OCI-LY7 (cell line): ENCODE measurements around the gene SLC8A1. TPM values are rescaled to one million over a fixed set of nuclear protein-coding genes. Genes with fewer than 3 reads are reported as not detected.

ENCODE experiments used
- BruUV-seq: library from RNA; stranded (reverse); fragments of 400-500 nt; replicated peaks from 2 replicates; lab custom pipeline; 2021; lab: Mats Ljungman, UMichigan
- CTCF ChIA-PET: fragments of 300-600 bp; sonication (Branson Sonifier 250); formaldehyde crosslinking; loops from one replicate; lab custom pipeline; 2022; ENCODE audit warnings: antibody characterized with exemption; ENCODE audit not compliant: unreplicated experiment; lab: Charles Lee
- POLR2A ChIA-PET: fragments of 300-600 bp; sonication (Branson Sonifier 250); formaldehyde crosslinking; loops from one replicate; lab custom pipeline; 2022; ENCODE audit warnings: antibody characterized with exemption; lab: Charles Lee
- DNase-seq: peaks from one replicate; pipeline ENCODE4 v3.0.0-alpha.2; 2015; ENCODE audit warnings: low spot score
- H2AFZ ChIP-seq: fragments of 200-600 bp; sonication (generic), shearing (Covaris generic); 2 replicates; pipeline ENCODE4 v1.6.1; 2014; ENCODE audit warnings: mild to moderate bottlenecking, antibody characterized with exemption, low read length, moderate library complexity
- H3K27ac ChIP-seq: fragments of 200-600 bp; sonication (generic); 2 replicates; pipeline ENCODE4 v1.5.1; 2014; ENCODE audit warnings: mixed run types, low read depth, mild to moderate bottlenecking, moderate library complexity, low read length, inconsistent platforms; ENCODE audit not compliant: poor library complexity, severe bottlenecking
- H3K36me3 ChIP-seq: fragments of 200-600 bp; sonication (generic); 2 replicates; pipeline ENCODE4 v1.6.1; 2014; ENCODE audit warnings: mild to moderate bottlenecking, antibody characterized with exemption, low read length, moderate library complexity, mixed read lengths; ENCODE audit not compliant: insufficient read depth
- H3K4me1 ChIP-seq: fragments of 200-600 bp; sonication (generic); 2 replicates; pipeline ENCODE4 v1.5.1; 2014; ENCODE audit warnings: mild to moderate bottlenecking, low read length; ENCODE audit not compliant: insufficient read depth, poor library complexity, severe bottlenecking
- H3K4me2 ChIP-seq: fragments of 200-600 bp; sonication (generic); 2 replicates; pipeline ENCODE4 v1.6.1; 2014; ENCODE audit warnings: mild to moderate bottlenecking, low read length
- H3K4me3 ChIP-seq: fragments of 200-600 bp; sonication (generic); 2 replicates; pipeline ENCODE4 v1.5.1; 2014; ENCODE audit warnings: mild to moderate bottlenecking, low read depth, low read length; ENCODE audit not compliant: poor library complexity, severe bottlenecking
- H3K79me2 ChIP-seq: fragments of 200-600 bp; sonication (generic); 2 replicates; pipeline ENCODE4 v1.6.1; 2016; ENCODE audit warnings: low read depth, mild to moderate bottlenecking, low read length, moderate library complexity, mixed read lengths; ENCODE audit not compliant: insufficient read depth
- H3K9me2 ChIP-seq: fragments of 200-600 bp; sonication (generic); 2 replicates; pipeline ENCODE4 v1.6.1; 2016; ENCODE audit warnings: mild to moderate bottlenecking, low read length, mixed read lengths; ENCODE audit not compliant: insufficient read depth
- H3K9me3 ChIP-seq: fragments of 200-600 bp; sonication (generic); 2 replicates; pipeline ENCODE4 v1.6.1; 2014; ENCODE audit warnings: mild to moderate bottlenecking, mixed run types, low read length, mixed read lengths
- H4K20me1 ChIP-seq: fragments of 200-600 bp; sonication (generic); 2 replicates; pipeline ENCODE4 v1.6.1; 2014; ENCODE audit warnings: mild to moderate bottlenecking, antibody characterized with exemption, low read length, moderate library complexity, mixed read lengths; ENCODE audit not compliant: insufficient read depth
- CTCF ChIP-seq: fragments of 200-600 bp; sonication (generic); conservative IDR thresholded peaks from 2 replicates; pipeline ENCODE4 v1.5.1; 2014; ENCODE audit warnings: mild to moderate bottlenecking, antibody characterized with exemption, low read length, moderate library complexity, mixed read lengths
- EZH2phosphoT487 ChIP-seq: fragments of 200-600 bp; sonication (generic); IDR thresholded peaks from 2 replicates; pipeline ENCODE4 v1.6.1; 2018; ENCODE audit warnings: low read depth, borderline replicate concordance, mild to moderate bottlenecking, mixed run types, antibody characterized with exemption, low read length, moderate library complexity, mixed read lengths
- intact Hi-C: fragments of 100-400 bp; cut with micrococcal nuclease; formaldehyde crosslinking; loops from one replicate; pipeline ENCODE4 v1.10.0; 2022; ENCODE audit not compliant: unreplicated experiment
- total RNA-seq, 2 experiments: library from RNA; depleted of rRNA in 1 of 2; stranded (reverse); fragments of >200 nt in 1 of 2; shearing (Covaris generic) in 1 of 2; gene quantifications; 2 replicates each; pipeline ENCODE4 v1.2.3, GENCODE V29; 2014 to 2022

Gene SLC8A1
- total RNA-seq, 2 experiments from 2014 or later, result 3.6 to 7.3 TPM

DNA sequence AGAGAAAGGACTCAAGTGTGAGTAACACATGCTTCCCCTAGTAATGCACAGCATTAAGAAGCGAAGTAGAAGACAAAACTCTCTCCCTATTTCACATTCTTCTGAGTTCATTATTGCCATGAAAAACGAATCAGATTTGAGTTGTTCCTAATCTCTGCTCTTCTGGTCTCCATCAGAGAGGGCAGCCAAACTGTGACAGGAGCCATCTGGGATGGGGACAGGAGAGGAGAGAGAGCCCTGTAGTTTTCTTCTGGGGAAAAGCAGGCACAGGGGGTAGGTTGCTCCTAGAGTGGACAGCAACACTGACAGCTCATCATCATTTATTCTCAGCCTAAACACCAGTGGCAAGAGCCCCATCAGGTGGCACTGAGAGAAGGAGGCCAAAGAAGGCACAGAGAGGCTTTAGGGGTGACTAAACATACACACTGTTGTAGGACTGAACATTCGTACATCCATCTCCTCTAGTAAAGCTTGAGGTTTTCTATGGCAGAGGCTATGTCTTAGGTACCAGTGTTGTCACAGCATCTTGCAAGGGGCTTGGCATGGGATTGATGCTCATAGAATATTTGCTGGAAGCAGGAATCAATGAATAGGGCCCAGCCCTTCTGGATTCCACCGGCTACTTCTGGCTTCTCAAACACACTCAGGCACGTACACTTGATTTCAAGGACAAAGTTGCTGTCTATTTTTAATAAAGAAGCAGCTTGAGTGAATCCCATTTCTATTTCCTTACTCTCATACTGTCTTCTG lies 33.1 kb downstream of the SLC8A1 start:
- H4K20me1 ChIP-seq, result no peaks in the 10 kb centered on the region
- H3K36me3 ChIP-seq, result no peaks in the 10 kb centered on the region
- no peaks in the 10 kb centered on the region for H3K79me2 ChIP-seq
- no peak overlapping the region for H3K27ac ChIP-seq
- H3K4me1 ChIP-seq, result no peaks in the 10 kb centered on the region
- H3K4me2 ChIP-seq, result no peak overlapping the region
- no TSS peak for BruUV-seq
- DNase-seq, result no peak
- intact Hi-C loops, result no loop called here
- H3K9me3 ChIP-seq, result no peaks in the 10 kb centered on the region
- H2AFZ ChIP-seq, result peak overlapping the region; percentile 7; the same call in 1 of the 2 replicates
- no peak overlapping the region for H3K4me3 ChIP-seq
- POLR2A ChIA-PET, result interaction anchor here (0.7 to 1.0 kb wide), 3 partner anchors 20 to 584 kb away, joined by 3 read pairs; no protein-coding TSS in a partner anchor
- TF ChIP-seq EZH2phosphoT487, result no peak
- TF ChIP-seq CTCF, result no peak
- CTCF ChIA-PET, result interaction anchor here (0.6 kb wide), 1 partner anchor 567 kb away, joined by 3 read pairs; no protein-coding TSS in a partner anchor
- H3K9me2 ChIP-seq, result no peaks in the 10 kb centered on the region

DNA sequence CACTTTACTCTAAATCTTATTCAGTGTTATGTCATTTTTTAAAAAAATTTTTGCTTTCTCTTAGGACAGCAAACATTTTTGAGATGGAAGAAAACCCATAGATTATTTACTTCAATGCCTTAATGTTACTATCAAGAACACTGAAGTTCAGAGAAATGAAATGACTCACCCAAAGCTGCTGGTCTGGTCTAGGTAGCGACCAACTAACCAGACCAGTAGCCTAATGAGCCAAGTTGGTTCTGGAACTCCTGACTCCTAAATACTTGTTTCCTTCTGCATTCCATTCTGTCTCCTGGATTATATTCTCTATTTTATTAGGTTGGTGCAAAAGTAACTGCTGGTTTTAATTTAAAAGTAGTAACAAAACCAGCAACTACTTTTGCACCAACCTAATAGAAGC lies 35.4 kb downstream of the SLC8A1 start:
- Histone ChIP-seq H3K9me2 (no peaks in the 10 kb centered on the region), H4K20me1 (no peaks in the 10 kb centered on the region), H3K36me3 (no peaks in the 10 kb centered on the region), H3K27ac (no peak overlapping the region), H3K4me1 (no peaks in the 10 kb centered on the region), H3K4me2 (no peak overlapping the region), H3K79me2 (no peaks in the 10 kb centered on the region), H2AFZ (no peak overlapping the region), H3K4me3 (no peak overlapping the region), H3K9me3 (no peaks in the 10 kb centered on the region)
- DNase-seq, result no peak
- TF ChIP-seq EZH2phosphoT487 (no peak), CTCF (no peak)
- intact Hi-C loops, result no loop called here
- ChIA-PET CTCF (no interaction called here), POLR2A (interaction anchor here (0.6 to 0.7 kb wide), 2 partner anchors 20 to 311 kb away, joined by 3 read pairs; no protein-coding TSS in a partner anchor)
- no TSS peak for BruUV-seq

DNA sequence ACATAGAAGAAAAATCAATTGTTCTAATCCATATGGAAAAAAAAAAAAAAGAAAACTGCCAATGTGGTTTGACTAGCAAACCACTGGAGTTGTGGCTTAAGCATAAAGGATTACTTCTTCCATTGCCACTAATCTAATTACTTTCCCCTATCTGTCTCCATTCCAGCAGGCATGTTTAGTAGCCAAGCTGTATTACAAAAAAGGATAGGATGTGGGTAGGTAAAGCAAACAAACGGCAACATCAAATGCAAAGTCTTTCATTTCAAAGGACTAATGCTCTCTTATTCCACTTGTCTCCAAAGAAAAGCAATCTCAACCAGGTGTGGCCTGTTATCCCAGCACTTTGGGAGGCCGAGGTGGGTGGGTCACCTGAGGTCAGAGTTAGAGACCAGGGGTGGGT lies 36.5 kb downstream of the SLC8A1 start:
- Histone ChIP-seq H3K4me1 (no peaks in the 10 kb centered on the region), H3K27ac (no peak overlapping the region), H3K4me2 (no peak overlapping the region), H4K20me1 (no peaks in the 10 kb centered on the region), H3K79me2 (no peaks in the 10 kb centered on the region), H3K9me2 (no peaks in the 10 kb centered on the region), H3K9me3 (no peaks in the 10 kb centered on the region), H2AFZ (no peak overlapping the region), H3K4me3 (no peak overlapping the region), H3K36me3 (no peaks in the 10 kb centered on the region)
- POLR2A ChIA-PET, result interaction anchor here (0.7 to 2.0 kb wide), 3 partner anchors 11 to 318 kb away, joined by 3 to 7 read pairs (median 7); no protein-coding TSS in a partner anchor
- CTCF ChIA-PET, result no interaction called here
- intact Hi-C loops, result no loop called here
- BruUV-seq, result no TSS peak
- no peak for TF ChIP-seq EZH2phosphoT487
- TF ChIP-seq CTCF, result no peak
- no peak for DNase-seq
